Testis (tissue), 2 donors: ENCODE data around the gene RGS5.

Experiments
- CTCF ChIP-seq, 3 experiments: fragments of 450-650 bp in 2 of 3; fragments of 200-600 bp in 1 of 3; sonication (generic) in 1 of 3; IDR thresholded peaks; one replicate each; pipeline ENCODE4 v1.5.1; 2016 to 2019; ENCODE audit warnings: antibody characterized with exemption in 3 of 3, mild to moderate bottlenecking in 2 of 3, moderate library complexity in 1 of 3
- POLR2A ChIP-seq: fragments of 450-650 bp; IDR thresholded peaks from one replicate; pipeline ENCODE4 v1.6.1; 2017; ENCODE audit warnings: antibody characterized with exemption, mild to moderate bottlenecking, moderate library complexity

- TF ChIP-seq CTCF (IDR thresholded peaks at IDR 0.05) (no peak), POLR2A (no peak)
These were observed 86.8 kb downstream of the RGS5 start for GRCh38 chr1:163115887-163116286.
